SK-N-SH treated with all-trans-retinoic acid at 6 μM for 48 hours (cell line): Measurements from ENCODE around the gene CACNA2D2.
A peak's percentile ranks its signal among the peaks of the same experiment; 100 is the strongest.

ENCODE experiments used
- ATAC-seq: fragments of 200-7000 bp; cut with Tn5 transposase; 3 replicates; pipeline ENCODE4 v1.9.1; 2020; ENCODE audit warnings: mild to moderate bottlenecking, moderate library complexity
- ARNTL ChIP-seq: fragments of 450-650 bp; formaldehyde crosslinking; IDR thresholded peaks from 2 replicates; pipeline ENCODE4 v1.5.0; 2020; ENCODE audit warnings: low read depth, mild to moderate bottlenecking, moderate library complexity, borderline replicate concordance
- CREB5 ChIP-seq: fragments of 250-450 bp; sonication (Bioruptor Pico); IDR thresholded peaks from 2 replicates; pipeline ENCODE4 v1.5.1; 2020; ENCODE audit warnings: low read depth, mild to moderate bottlenecking, moderate library complexity
- CSDC2 ChIP-seq: fragments of 250-450 bp; sonication (Bioruptor Pico); IDR thresholded peaks from 2 replicates; pipeline ENCODE4 v1.5.0; 2020; ENCODE audit warnings: mild to moderate bottlenecking, moderate library complexity
- ESRRG ChIP-seq: fragments of 250-450 bp; sonication (Bioruptor Pico); IDR thresholded peaks from 2 replicates; pipeline ENCODE4 v1.6.1; 2021; ENCODE audit warnings: mild to moderate bottlenecking
- GLIS3 ChIP-seq: fragments of 250-450 bp; sonication (Bioruptor Pico); IDR thresholded peaks from 2 replicates; pipeline ENCODE4 v1.5.0; 2020; ENCODE audit warnings: mild to moderate bottlenecking, moderate library complexity
- ISL1 ChIP-seq: fragments of 250-450 bp; sonication (Bioruptor Pico); IDR thresholded peaks from 2 replicates; pipeline ENCODE4 v2.1.2; 2022; ENCODE audit warnings: mild to moderate bottlenecking, moderate library complexity
- OSR1 ChIP-seq: fragments of 250-450 bp; sonication (Bioruptor Pico); IDR thresholded peaks from 2 replicates; pipeline ENCODE4 v1.8.0; 2022; ENCODE audit warnings: moderate library complexity, mild to moderate bottlenecking, inconsistent platforms
- PATZ1 ChIP-seq: fragments of 250-450 bp; sonication (Bioruptor Pico); IDR thresholded peaks from 2 replicates; pipeline ENCODE4 v1.8.0; 2020; ENCODE audit warnings: mild to moderate bottlenecking, moderate library complexity, borderline replicate concordance
- POU6F1 ChIP-seq: fragments of 250-450 bp; sonication (Bioruptor Pico); IDR thresholded peaks from 2 replicates; pipeline ENCODE4 v1.8.0; 2021; ENCODE audit warnings: low read depth, mild to moderate bottlenecking, moderate library complexity, borderline replicate concordance
- PPARA ChIP-seq: fragments of 250-450 bp; sonication (Bioruptor Pico); IDR thresholded peaks from 2 replicates; pipeline ENCODE4 v1.5.0; 2020; ENCODE audit warnings: mild to moderate bottlenecking, borderline replicate concordance
- RARB ChIP-seq: fragments of 250-450 bp; sonication (Bioruptor Pico); IDR thresholded peaks from 2 replicates; pipeline ENCODE4 v1.8.0; 2021; ENCODE audit warnings: mild to moderate bottlenecking, moderate library complexity
- SNAI2 ChIP-seq: fragments of 250-450 bp; sonication (Bioruptor Pico); IDR thresholded peaks from 2 replicates; pipeline ENCODE4 v1.5.0; 2020; ENCODE audit warnings: mild to moderate bottlenecking, moderate library complexity
- TCF4 ChIP-seq: fragments of 250-450 bp; sonication (Bioruptor Pico); IDR thresholded peaks from 2 replicates; pipeline ENCODE4 v1.8.0; 2021; ENCODE audit warnings: mild to moderate bottlenecking, moderate library complexity, borderline replicate concordance
- TOX ChIP-seq: fragments of 250-450 bp; sonication (Bioruptor Pico); IDR thresholded peaks from 2 replicates; pipeline ENCODE4 v1.8.0; 2021; ENCODE audit warnings: mild to moderate bottlenecking, moderate library complexity, borderline replicate concordance
- ZC3H10 ChIP-seq: fragments of 250-450 bp; sonication (Bioruptor Pico); IDR thresholded peaks from 2 replicates; pipeline ENCODE4 v1.5.1; 2021; ENCODE audit warnings: mild to moderate bottlenecking, moderate library complexity
- ZFP30 ChIP-seq: fragments of 450-650 bp; formaldehyde crosslinking; IDR thresholded peaks from 2 replicates; pipeline ENCODE4 v1.5.0; 2022; ENCODE audit warnings: mild to moderate bottlenecking, moderate library complexity
- ZNF565 ChIP-seq: fragments of 450-650 bp; formaldehyde crosslinking; conservative IDR thresholded peaks from 2 replicates; pipeline ENCODE4 v1.5.0; 2020; ENCODE audit warnings: low read depth, mild to moderate bottlenecking, moderate library complexity
- ZNF70 ChIP-seq: fragments of 450-650 bp; formaldehyde crosslinking; IDR thresholded peaks from 2 replicates; pipeline ENCODE4 v1.5.0; 2020; ENCODE audit warnings: mild to moderate bottlenecking, moderate library complexity
- ZNF8 ChIP-seq: fragments of 450-650 bp; formaldehyde crosslinking; IDR thresholded peaks from 2 replicates; pipeline ENCODE4 v1.5.0; 2020; ENCODE audit warnings: mild to moderate bottlenecking, moderate library complexity

Gene CACNA2D2

DNA sequence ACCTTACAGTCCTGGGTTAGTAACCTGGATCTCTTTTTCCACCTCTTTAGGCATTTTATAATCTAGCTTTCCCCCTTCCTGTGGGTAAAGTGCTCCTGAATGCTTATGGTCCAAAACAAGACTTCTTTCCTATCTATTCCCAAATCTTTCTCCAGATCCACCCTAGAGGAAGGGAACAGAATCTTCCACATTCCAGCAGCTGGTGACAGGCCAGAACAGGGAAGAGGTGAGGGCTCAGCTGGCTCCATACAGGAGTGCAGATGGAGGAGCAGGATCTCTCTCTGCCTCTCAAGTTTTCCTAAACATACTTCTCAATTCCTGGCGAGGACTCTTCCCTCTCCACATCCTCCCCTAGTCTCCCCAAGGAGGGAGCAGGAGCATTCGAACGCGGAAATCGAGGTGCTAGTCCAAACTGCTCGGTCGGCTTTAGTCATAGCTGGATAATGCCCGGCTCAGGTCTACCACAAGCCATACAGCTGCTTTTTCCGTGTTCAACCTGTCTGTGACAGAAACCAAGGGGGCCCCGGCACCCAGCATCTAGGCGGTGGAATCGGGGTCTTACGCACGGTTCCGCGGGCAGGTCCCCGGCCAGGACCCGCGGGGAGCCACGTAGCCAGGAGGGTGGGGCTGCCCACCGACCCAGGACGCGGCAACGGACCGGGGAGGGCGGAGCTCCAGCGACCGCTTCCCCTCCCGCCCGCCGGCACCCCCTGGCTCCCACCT lies 166.8 kb downstream of the CACNA2D2 start:
- ATAC-seq: peak; percentile 11
- no peak for TF ChIP-seq TCF4 (CRISPR knock-in tag)
- no peak for TF ChIP-seq ARNTL
- no peak for TF ChIP-seq PATZ1
- TF ChIP-seq PPARA: no peak
- no peak for TF ChIP-seq ZFP30 (CRISPR knock-in tag)
- TF ChIP-seq ZNF565 (CRISPR knock-in tag): no peak
- no peak for TF ChIP-seq CSDC2 (CRISPR knock-in tag)
- TF ChIP-seq OSR1 (CRISPR knock-in tag): no peak
- no peak for TF ChIP-seq ESRRG (CRISPR knock-in tag)
- no peak for TF ChIP-seq RARB (CRISPR knock-in tag)

DNA sequence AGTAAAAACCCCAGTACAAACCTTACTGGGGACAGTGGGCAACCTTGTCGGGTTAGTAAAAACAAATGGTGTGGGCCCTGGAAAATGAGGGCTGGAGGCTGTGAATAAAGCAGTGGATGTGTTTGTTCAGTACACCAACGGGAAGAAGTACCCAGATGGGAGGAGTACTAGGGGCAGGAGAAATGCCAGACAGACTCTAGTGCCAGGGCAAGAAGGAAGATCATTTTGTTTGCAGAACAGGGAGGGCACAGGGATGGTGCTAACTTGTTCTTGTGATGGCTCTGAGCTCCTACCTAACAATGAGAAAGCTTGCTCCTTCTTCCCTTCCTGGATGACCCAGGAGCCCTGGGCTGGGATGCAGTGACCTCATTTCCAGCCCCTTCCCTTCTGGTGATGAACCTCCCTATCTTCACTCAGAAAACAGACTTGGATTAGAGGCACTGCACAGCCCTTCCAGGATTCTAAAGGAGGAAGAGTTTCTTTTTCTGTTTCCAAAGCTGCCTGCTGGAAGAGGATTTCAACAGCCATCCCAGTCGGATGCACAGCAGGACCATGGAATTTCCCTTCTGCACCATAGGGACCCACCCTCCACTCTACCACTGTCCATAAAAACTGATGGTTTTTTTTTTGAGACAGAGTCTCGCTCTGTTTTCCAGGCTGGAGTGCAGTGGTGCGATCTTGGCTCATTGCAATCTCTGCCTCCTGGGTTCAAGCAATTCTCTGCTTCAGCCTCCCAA lies 168.9 kb downstream of the CACNA2D2 start:
- TF ChIP-seq ISL1 (CRISPR knock-in tag) (no peak), POU6F1 (CRISPR knock-in tag) (no peak)
- ATAC-seq: no peak

DNA sequence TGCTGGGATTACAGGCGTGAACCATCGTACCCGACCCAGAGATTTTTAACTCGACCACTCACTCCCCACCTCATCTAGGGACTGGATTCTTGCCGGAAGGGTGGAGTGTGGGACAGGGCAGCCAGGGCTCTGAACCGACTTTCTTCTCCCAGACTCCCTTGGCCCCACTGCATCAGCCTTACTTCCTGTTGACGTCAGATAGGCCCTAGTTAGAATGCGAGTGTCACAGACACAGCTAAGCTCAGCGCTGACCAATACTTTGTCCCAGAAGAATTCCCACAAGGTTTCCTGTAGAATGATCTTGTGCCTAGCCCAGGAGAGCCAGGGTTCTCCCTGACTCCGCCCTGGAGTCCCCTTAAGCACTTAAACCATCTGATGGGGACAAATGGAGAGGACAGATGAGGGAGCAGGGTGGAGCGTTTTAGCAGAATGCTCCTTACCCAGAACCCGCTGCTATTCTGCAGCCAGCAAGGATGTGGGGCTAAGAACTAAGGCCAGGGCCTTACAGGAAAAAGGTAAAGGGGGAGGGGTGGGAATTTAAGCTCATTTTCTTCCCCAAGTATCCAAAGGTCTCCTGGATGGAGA lies 169.6 kb downstream of the CACNA2D2 start:
- ATAC-seq: no peak
- TF ChIP-seq ESRRG (CRISPR knock-in tag): no peak
- TF ChIP-seq ZFP30 (CRISPR knock-in tag): no peak
- TF ChIP-seq PPARA: no peak
- no peak for TF ChIP-seq ZNF8 (CRISPR knock-in tag)
- no peak for TF ChIP-seq TOX (CRISPR knock-in tag)
- TF ChIP-seq, all 23 proteins: peak for 0

DNA sequence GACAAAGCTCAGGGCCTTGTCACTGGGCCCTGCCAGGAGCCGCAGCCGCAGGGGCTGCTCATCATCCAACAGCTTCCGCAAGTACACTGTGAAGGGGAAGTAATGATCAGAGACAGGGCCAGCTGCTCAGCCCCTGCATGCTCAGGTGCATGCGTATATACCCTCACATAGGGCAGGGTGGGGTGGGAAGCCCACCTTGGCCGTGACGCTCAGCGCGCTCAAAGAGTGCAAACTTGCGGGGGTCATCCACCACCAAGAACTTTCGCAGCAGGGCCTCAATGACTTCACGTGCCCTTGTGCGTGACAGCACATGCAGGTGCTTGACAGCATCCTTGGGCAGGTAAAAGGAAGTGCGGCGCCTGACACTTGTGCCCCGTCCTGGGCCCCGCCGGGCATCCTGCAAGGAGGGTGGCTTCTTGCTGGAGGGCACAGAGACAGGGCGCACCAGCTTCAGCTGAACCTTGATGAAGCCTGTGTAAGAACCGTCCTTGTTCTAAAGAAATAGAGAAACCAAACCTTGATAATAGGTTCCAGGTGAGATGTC lies 172.0 kb downstream of the CACNA2D2 start:
- ATAC-seq: no peak

DNA sequence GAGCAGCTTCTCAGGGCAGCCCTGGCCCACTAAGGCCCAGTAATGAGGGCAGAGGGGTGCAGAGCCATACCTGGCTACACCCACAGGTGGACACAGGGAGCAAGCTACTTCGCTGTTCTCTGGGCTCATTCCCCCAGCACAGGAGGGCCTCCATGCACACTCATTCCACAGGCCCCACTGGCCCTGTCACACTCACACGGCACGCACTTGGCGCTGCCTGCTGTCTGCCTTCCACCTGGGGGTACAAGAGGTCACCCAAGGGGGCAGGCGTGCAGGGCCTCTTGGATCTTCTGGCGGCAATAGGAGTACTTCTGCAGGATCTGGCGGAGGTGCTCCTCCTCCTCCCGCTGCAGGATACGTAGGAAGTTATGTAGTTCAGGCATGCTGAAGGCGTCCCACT lies 173.1 kb downstream of the CACNA2D2 start:
- TF ChIP-seq CREB5 (CRISPR knock-in tag) (no peak), ZFP30 (CRISPR knock-in tag) (no peak), ARNTL (no peak), ISL1 (CRISPR knock-in tag) (no peak), PATZ1 (no peak), RARB (CRISPR knock-in tag) (no peak), POU6F1 (CRISPR knock-in tag) (no peak), GLIS3 (CRISPR knock-in tag) (no peak), ZNF70 (no peak), ZC3H10 (CRISPR knock-in tag) (no peak), OSR1 (CRISPR knock-in tag) (no peak), TOX (CRISPR knock-in tag) (no peak)
- TF ChIP-seq, all 23 proteins: peak for 0
- no peak for ATAC-seq

More for the DNA sequence above, 172.0 kb downstream of the CACNA2D2 start:
- TF ChIP-seq SNAI2 (CRISPR knock-in tag) (no peak), CREB5 (CRISPR knock-in tag) (no peak), OSR1 (CRISPR knock-in tag) (no peak)
